K562 (cell line): ENCODE results near the gene RHBDD1. TPM values are rescaled to one million over a fixed set of nuclear protein-coding genes. Genes with fewer than 3 reads are reported as not detected.

Experiments used
- ATAC-seq: fragments of 200-7000 bp; cut with Tn5 transposase; 3 replicates; pipeline ENCODE4 v1.9.1; 2020; ENCODE audit warnings: moderate library complexity
- BruUV-seq: library from RNA; stranded (reverse); fragments of 400-500 nt; replicated peaks from 2 replicates; lab custom pipeline; 2021; lab: Mats Ljungman, UMichigan
- CTCF ChIA-PET: fragments of 300-600 bp; formaldehyde crosslinking; extraction: SDS; loops from one replicate; lab custom pipeline; 2021; ENCODE audit warnings: low intra/inter-chr PET ratio; lab: Yijun Ruan, JAX
- POLR2A ChIA-PET: fragments of 300-600, 350-650 bp; sonication (Branson Sonifier 250); formaldehyde crosslinking; extraction: SDS; loops from one replicate; lab custom pipeline; 2021; ENCODE audit warnings: antibody characterized with exemption, inconsistent platforms; lab: Yijun Ruan, JAX
- DNase-seq, 4 experiments: peaks; one replicate each; pipeline versions ENCODE4 v3.0.0 to v3.0.0-alpha.2; 2011 to 2018; ENCODE audit warnings: low spot score in 3 of 4, mixed read lengths in 3 of 4; ENCODE audit errors: extremely low read depth in 1 of 4
- FAIRE-seq: peaks from 2 replicates; lab custom pipeline; 2011; peaks lifted over from hg19 to GRCh38; lab: Jason Lieb, UNC
- H2AFZ ChIP-seq: 2 replicates; pipeline ENCODE4 v1.6.0; 2011; ENCODE audit warnings: low read depth, low read length, control low read depth, inconsistent platforms
- H3K27ac ChIP-seq: fragments of 200-600 bp; 3 replicates; pipeline ENCODE4 v1.8.0; 2011; ENCODE audit warnings: low read depth, mild to moderate bottlenecking, control low read depth, inconsistent platforms, low read length, moderate library complexity, mixed read lengths; ENCODE audit errors: extremely low read depth
- H3K27me3 ChIP-seq, 2 experiments: fragments of 300-600 bp in 1 of 2; 2 replicates in 1 of 2; 3 replicates in 1 of 2; pipeline versions ENCODE4 v1.6.0 to v1.8.0; 2011; ENCODE audit warnings: inconsistent platforms in 2 of 2, low read length in 2 of 2, mild to moderate bottlenecking in 1 of 2, mixed read lengths in 1 of 2, moderate library complexity in 1 of 2; ENCODE audit not compliant: control insufficient read depth in 2 of 2, insufficient read depth in 2 of 2
- H3K36me3 ChIP-seq: fragments of 300-600 bp; 3 replicates; pipeline ENCODE4 v1.8.0; 2011; ENCODE audit warnings: mild to moderate bottlenecking, low read length, inconsistent platforms; ENCODE audit not compliant: control insufficient read depth, insufficient read depth
- H3K4me1 ChIP-seq, 2 experiments: fragments of 200-600 bp in 1 of 2; replicated peaks in 1 of 2; 2 replicates in 1 of 2; 3 replicates in 1 of 2; pipeline versions ENCODE4 v1.5.1 to v1.8.0; 2011; ENCODE audit warnings: inconsistent platforms in 2 of 2, low read length in 2 of 2, mild to moderate bottlenecking in 1 of 2, mixed read lengths in 1 of 2, moderate library complexity in 1 of 2; ENCODE audit not compliant: control insufficient read depth in 2 of 2, insufficient read depth in 2 of 2
- H3K4me2 ChIP-seq: 2 replicates; pipeline ENCODE4 v1.6.1; 2011; ENCODE audit warnings: low read length, control low read depth, inconsistent platforms, mixed read lengths; ENCODE audit not compliant: insufficient read depth
- H3K4me3 ChIP-seq: fragments of 200-600 bp; sonication (generic), shearing (Covaris generic); 2 replicates; pipeline ENCODE4 v1.5.1; 2016; ENCODE audit warnings: control low read depth, inconsistent platforms
- H3K79me2 ChIP-seq: fragments of 200-600 bp; 3 replicates; pipeline ENCODE4 v1.8.0; 2011; ENCODE audit warnings: low read length, inconsistent platforms; ENCODE audit not compliant: control insufficient read depth, insufficient read depth
- H3K9ac ChIP-seq, 2 experiments: 2 replicates each; pipeline versions ENCODE4 v1.6.0 to v1.6.1; 2011; ENCODE audit warnings: low read depth in 2 of 2, low read length in 2 of 2, control low read depth in 1 of 2, inconsistent platforms in 1 of 2, mild to moderate bottlenecking in 1 of 2, mixed read lengths in 1 of 2; ENCODE audit not compliant: insufficient read depth in 1 of 2
- H3K9me1 ChIP-seq: one replicate; pipeline ENCODE4 v1.6.0; 2011; ENCODE audit warnings: inconsistent platforms, mild to moderate bottlenecking, low read length, moderate library complexity; ENCODE audit not compliant: control insufficient read depth, insufficient read depth
- H3K9me3 ChIP-seq: replicated peaks from 2 replicates; pipeline ENCODE4 v1.5.1; 2011; ENCODE audit warnings: low read depth, low read length, inconsistent platforms; ENCODE audit not compliant: control insufficient read depth, insufficient read depth
- H4K20me1 ChIP-seq: replicated peaks from 2 replicates; pipeline ENCODE4 v1.6.1; 2011; ENCODE audit warnings: low read length, inconsistent platforms, mixed read lengths; ENCODE audit not compliant: control insufficient read depth, insufficient read depth
- CC2D1A ChIP-seq: fragments of 450-650 bp; IDR thresholded peaks from 2 replicates; pipeline ENCODE4 v1.6.1; 2017; ENCODE audit warnings: mild to moderate bottlenecking
- TSC22D4 ChIP-seq: fragments of 450-650 bp; IDR thresholded peaks from 2 replicates; pipeline ENCODE4 v1.6.1; 2016; ENCODE audit warnings: missing genetic modification characterization, missing biosample characterization, control low read depth
- ZKSCAN1 ChIP-seq: fragments of 150-350 bp; IDR thresholded peaks from 2 replicates; pipeline ENCODE4 v1.6.1; 2016; ENCODE audit warnings: low read depth, low read length
- ZNF143 ChIP-seq: sonication (generic); formaldehyde crosslinking; IDR thresholded peaks from 2 replicates; pipeline ENCODE4 v1.9.0; 2022; ENCODE audit warnings: mild to moderate bottlenecking, missing genetic modification reagents
- ZNF239 ChIP-seq: fragments of 250-450 bp; sonication (Bioruptor Pico); IDR thresholded peaks from 2 replicates; pipeline ENCODE4 v1.4.0; 2020; ENCODE audit warnings: mild to moderate bottlenecking
- WGBS: fragments of 100-300 bp; shearing (Covaris generic); methylation state at CpG from one replicate; pipeline ENCODE4 v1.1.6; 2016; ENCODE audit warnings: low coverage, mixed read lengths; ENCODE audit not compliant: insufficient coverage; ENCODE audit errors: missing lambda C conversion rate; 5-methylcytosine and 5-hydroxymethylcytosine counted together
- in situ Hi-C: fragments of 300-500 bp; cut with MboI; formaldehyde crosslinking; loops from 4 replicates; pipeline ENCODE4 v1.15.0; 2018; ENCODE audit warnings: inconsistent platforms, mixed read lengths
- intact Hi-C: fragments of 100-400 bp; cut with micrococcal nuclease; formaldehyde crosslinking; loops from 2 replicates; pipeline ENCODE4 v1.14.2; 2022
- polyA plus RNA-seq, 8 experiments: library from polyadenylated mRNA; depleted of rRNA in 4 of 8; stranded (reverse) in 5 of 8; unstranded in 3 of 8; fragments of >200 nt; fragmentation: Nextera tagmentation in 2 of 8; fragmentation: Illumina TruSeq in 1 of 8; extraction: Ambion mirVana in 2 of 8; extraction: Trizol in 1 of 8; gene quantifications; 2 replicates each; pipeline versions ENCODE4 v1.2.1 to v1.2.3, GENCODE V29; 2011 to 2014; ENCODE audit warnings: inconsistent platforms in 1 of 8, missing spikeins in 1 of 8
- total RNA-seq, 7 experiments: library from RNA; depleted of rRNA in 6 of 7; stranded (reverse); fragments of >200 nt in 6 of 7; fragmentation: Illumina TruSeq in 2 of 7; extraction: Trizol in 2 of 7; gene quantifications; 2 replicates each; pipeline versions ENCODE4 v1.2.1 to v1.2.3, GENCODE V29; 2011 to 2021; ENCODE audit warnings: low replicate concordance in 1 of 7
- TF ChIP-seq, protein P1 (sequence below): sonication (generic); formaldehyde crosslinking; IDR thresholded peaks from 2 replicates; pipeline ENCODE4 v1.4.0; 2020; ENCODE audit warnings: mild to moderate bottlenecking, missing genetic modification reagents
- TF ChIP-seq, protein P2 (sequence below): fragments of 250-450 bp; sonication (Bioruptor Pico); IDR thresholded peaks from 2 replicates; pipeline ENCODE4 v1.6.1; 2021; ENCODE audit warnings: mild to moderate bottlenecking
- TF ChIP-seq, protein P3 (sequence below): fragments of 200-800 bp; sonication (Bioruptor generic); IDR thresholded peaks from 2 replicates; pipeline ENCODE4 v1.6.1; 2017; ENCODE audit warnings: missing genetic modification characterization, missing compliant biosample characterization

RHBDD1 gene
- total and polyA plus RNA-seq, 9 of the 15 experiments (the other 6 are each of a cell fraction or from before 2014, with no cell fraction given) = 4.8 to 34.8 (median 15.6) TPM

DNA sequence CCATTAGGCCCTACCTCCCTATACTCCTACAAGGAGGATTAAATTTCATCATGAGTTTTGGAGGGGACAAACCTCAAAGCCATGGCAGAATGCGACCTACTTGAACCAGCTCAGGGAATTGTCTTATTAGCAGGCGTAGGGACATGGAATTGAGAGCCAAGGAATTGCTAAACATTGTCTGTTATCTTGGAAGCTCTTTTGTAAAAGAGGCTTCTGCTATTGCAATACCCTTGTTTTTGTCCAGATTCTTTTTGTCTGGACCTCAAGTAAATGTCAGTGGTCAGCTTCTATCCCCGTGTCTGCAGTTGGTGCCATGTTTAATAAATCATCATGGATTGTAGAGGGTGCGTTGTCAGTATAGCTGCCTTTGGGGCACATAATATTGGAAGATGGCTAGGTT, 62.3 kb downstream of the RHBDD1 start:
- Histone ChIP-seq H3K27me3 (no peaks in the 10 kb centered on the region), H3K9me3 (no peaks in the 10 kb centered on the region), H2AFZ (no peak overlapping the region), H3K27ac (no peak overlapping the region), H3K4me3 (no peak overlapping the region), H3K9me1 (no peaks in the 10 kb centered on the region), H3K36me3 (no peaks in the 10 kb centered on the region; the same call in 2 of the 3 replicates), H3K9ac (no peak overlapping the region), H3K4me1 (no peaks in the 10 kb centered on the region; a peak in 1 of 5 replicates), H4K20me1 (no peaks in the 10 kb centered on the region), H3K79me2 (no peaks in the 10 kb centered on the region), H3K4me2 (no peak overlapping the region)
- no peak for TF ChIP-seq CC2D1A
- TF ChIP-seq TSC22D4 (tag) = no peak
- no peak for TF ChIP-seq ZNF239 (CRISPR knock-in tag)
- TF ChIP-seq ZNF143 (CRISPR knock-in tag) = no peak
- TF ChIP-seq, protein P1, sequence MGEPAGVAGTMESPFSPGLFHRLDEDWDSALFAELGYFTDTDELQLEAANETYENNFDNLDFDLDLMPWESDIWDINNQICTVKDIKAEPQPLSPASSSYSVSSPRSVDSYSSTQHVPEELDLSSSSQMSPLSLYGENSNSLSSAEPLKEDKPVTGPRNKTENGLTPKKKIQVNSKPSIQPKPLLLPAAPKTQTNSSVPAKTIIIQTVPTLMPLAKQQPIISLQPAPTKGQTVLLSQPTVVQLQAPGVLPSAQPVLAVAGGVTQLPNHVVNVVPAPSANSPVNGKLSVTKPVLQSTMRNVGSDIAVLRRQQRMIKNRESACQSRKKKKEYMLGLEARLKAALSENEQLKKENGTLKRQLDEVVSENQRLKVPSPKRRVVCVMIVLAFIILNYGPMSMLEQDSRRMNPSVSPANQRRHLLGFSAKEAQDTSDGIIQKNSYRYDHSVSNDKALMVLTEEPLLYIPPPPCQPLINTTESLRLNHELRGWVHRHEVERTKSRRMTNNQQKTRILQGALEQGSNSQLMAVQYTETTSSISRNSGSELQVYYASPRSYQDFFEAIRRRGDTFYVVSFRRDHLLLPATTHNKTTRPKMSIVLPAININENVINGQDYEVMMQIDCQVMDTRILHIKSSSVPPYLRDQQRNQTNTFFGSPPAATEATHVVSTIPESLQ (CRISPR knock-in tag) = no peak
- no peak for TF ChIP-seq ZKSCAN1
- TF ChIP-seq, protein P2, sequence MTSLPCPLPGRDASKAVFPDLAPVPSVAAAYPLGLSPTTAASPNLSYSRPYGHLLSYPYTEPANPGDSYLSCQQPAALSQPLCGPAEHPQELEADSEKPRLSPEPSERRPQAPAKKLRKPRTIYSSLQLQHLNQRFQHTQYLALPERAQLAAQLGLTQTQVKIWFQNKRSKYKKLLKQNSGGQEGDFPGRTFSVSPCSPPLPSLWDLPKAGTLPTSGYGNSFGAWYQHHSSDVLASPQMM (CRISPR knock-in tag) = no peak
- TF ChIP-seq, protein P3, sequence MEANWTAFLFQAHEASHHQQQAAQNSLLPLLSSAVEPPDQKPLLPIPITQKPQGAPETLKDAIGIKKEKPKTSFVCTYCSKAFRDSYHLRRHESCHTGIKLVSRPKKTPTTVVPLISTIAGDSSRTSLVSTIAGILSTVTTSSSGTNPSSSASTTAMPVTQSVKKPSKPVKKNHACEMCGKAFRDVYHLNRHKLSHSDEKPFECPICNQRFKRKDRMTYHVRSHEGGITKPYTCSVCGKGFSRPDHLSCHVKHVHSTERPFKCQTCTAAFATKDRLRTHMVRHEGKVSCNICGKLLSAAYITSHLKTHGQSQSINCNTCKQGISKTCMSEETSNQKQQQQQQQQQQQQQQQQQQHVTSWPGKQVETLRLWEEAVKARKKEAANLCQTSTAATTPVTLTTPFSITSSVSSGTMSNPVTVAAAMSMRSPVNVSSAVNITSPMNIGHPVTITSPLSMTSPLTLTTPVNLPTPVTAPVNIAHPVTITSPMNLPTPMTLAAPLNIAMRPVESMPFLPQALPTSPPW (CRISPR knock-in tag) = no peak
- ATAC-seq (no peak), FAIRE-seq (no peak), DNase-seq (no peak)
- CTCF ChIA-PET = no interaction called here
- intact Hi-C loops (no loop called here), in situ Hi-C loops (no loop called here)
- 63% methylated on average over 3 of the region's 4 CpGs for WGBS
- POLR2A ChIA-PET = interaction anchor here (0.8 to 0.9 kb wide), 2 partner anchors 14 to 61 kb away, joined by 3 read pairs; no protein-coding TSS in a partner anchor
- BruUV-seq = no TSS peak
